CD14-positive monocyte (primary cell): ENCODE data around the gene TOMM20. TPM values are rescaled to one million over a fixed set of nuclear protein-coding genes. Genes with fewer than 3 reads are reported as not detected.

Experiments used
- DNase-seq, 3 donors: peaks; one replicate each; pipeline ENCODE4 v3.0.0-alpha.2; 2011 to 2022
- H2AFZ ChIP-seq: 2 replicates; pipeline ENCODE4 v1.6.0; 2012; ENCODE audit warnings: mild to moderate bottlenecking, low read depth, low read length, inconsistent platforms; ENCODE audit not compliant: insufficient read depth, poor library complexity, severe bottlenecking
- H3K27ac ChIP-seq, 2 donors: 1 replicate in 1 of 2; 2 replicates in 1 of 2; pipeline ENCODE4 v1.5.1; 2012 to 2013; ENCODE audit warnings: low read length in 2 of 2, control low read depth in 1 of 2, inconsistent platforms in 1 of 2, low read depth in 1 of 2, mild to moderate bottlenecking in 1 of 2
- H3K27me3 ChIP-seq, 2 donors: one replicate each; pipeline versions ENCODE4 v1.6.0 to v1.6.1; 2011 to 2013; ENCODE audit warnings: low read length in 2 of 2; ENCODE audit not compliant: control insufficient read depth in 2 of 2, insufficient read depth in 2 of 2
- H3K36me3 ChIP-seq, 2 donors: replicated peaks in 1 of 2; 1 replicate in 1 of 2; 2 replicates in 1 of 2; pipeline versions ENCODE4 v1.5.1 to v1.6.1; 2012 to 2013; ENCODE audit warnings: low read length in 2 of 2, control low read depth in 1 of 2, inconsistent platforms in 1 of 2, mild to moderate bottlenecking in 1 of 2; ENCODE audit not compliant: insufficient read depth in 2 of 2, control insufficient read depth in 1 of 2
- H3K4me1 ChIP-seq, 2 donors: 1 replicate in 1 of 2; 2 replicates in 1 of 2; pipeline versions ENCODE4 v1.5.1 to v1.6.1; 2012 to 2013; ENCODE audit warnings: low read length in 2 of 2, control low read depth in 1 of 2, inconsistent platforms in 1 of 2, mild to moderate bottlenecking in 1 of 2, moderate library complexity in 1 of 2; ENCODE audit not compliant: insufficient read depth in 2 of 2, control insufficient read depth in 1 of 2
- H3K4me2 ChIP-seq: replicated peaks from 2 replicates; pipeline ENCODE3; 2012; ENCODE audit warnings: low read length, moderate library complexity, mild to moderate bottlenecking; ENCODE audit not compliant: poor library complexity, severe bottlenecking; ENCODE audit errors: extremely low read depth
- H3K4me3 ChIP-seq, 3 experiments: fragments of 200-600 bp in 1 of 3; sonication (generic) in 1 of 3; replicated peaks in 1 of 3; 1 replicate in 2 of 3; 2 replicates in 1 of 3; pipeline ENCODE4 v1.5.1; 2011 to 2013; ENCODE audit warnings: low read length in 3 of 3, mild to moderate bottlenecking in 3 of 3, control low read depth in 2 of 3, low read depth in 2 of 3, inconsistent platforms in 1 of 3, moderate library complexity in 1 of 3
- H3K79me2 ChIP-seq: 2 replicates; pipeline ENCODE4 v1.6.0; 2012; ENCODE audit warnings: mild to moderate bottlenecking, control low read depth, inconsistent platforms, low read length, moderate library complexity; ENCODE audit not compliant: insufficient read depth
- H3K9ac ChIP-seq: 2 replicates; pipeline ENCODE4 v1.6.0; 2017; ENCODE audit warnings: low read length, mild to moderate bottlenecking; ENCODE audit not compliant: insufficient read depth, poor library complexity, severe bottlenecking
- H3K9me3 ChIP-seq, 2 donors: replicated peaks in 1 of 2; 1 replicate in 1 of 2; 2 replicates in 1 of 2; pipeline versions ENCODE4 v1.5.1 to v1.6.1; 2012 to 2013; ENCODE audit warnings: low read length in 2 of 2, control low read depth in 1 of 2; ENCODE audit not compliant: control insufficient read depth in 1 of 2, insufficient read depth in 1 of 2
- H4K20me1 ChIP-seq: 2 replicates; pipeline ENCODE4 v1.6.0; 2012; ENCODE audit warnings: mild to moderate bottlenecking, low read length, control low read depth, moderate library complexity; ENCODE audit not compliant: insufficient read depth
- H3K27ac Mint-ChIP-seq, 7 donors: one replicate each; pipeline ENCODE4 v1.8.0; 2020; ENCODE audit warnings: mild to moderate bottlenecking in 7 of 7, mixed read lengths in 7 of 7, moderate library complexity in 6 of 7, inconsistent platforms in 2 of 7
- H3K27me3 Mint-ChIP-seq, 3 donors: one replicate each; pipeline ENCODE4 v1.8.0; 2021 to 2022; ENCODE audit warnings: low read depth in 3 of 3, mild to moderate bottlenecking in 3 of 3, mixed read lengths in 3 of 3, moderate library complexity in 3 of 3, inconsistent platforms in 1 of 3
- H3K36me3 Mint-ChIP-seq, 2 donors: one replicate each; pipeline ENCODE4 v1.8.0; 2020; ENCODE audit warnings: mixed read lengths in 2 of 2, inconsistent platforms in 1 of 2, mild to moderate bottlenecking in 1 of 2
- H3K4me1 Mint-ChIP-seq: one replicate; pipeline ENCODE4 v1.8.0; 2020; ENCODE audit warnings: mild to moderate bottlenecking, mixed read lengths
- H3K4me3 Mint-ChIP-seq, 2 donors: one replicate each; pipeline ENCODE4 v1.8.0; 2020; ENCODE audit warnings: mild to moderate bottlenecking in 2 of 2, mixed read lengths in 2 of 2, moderate library complexity in 1 of 2
- H3K9me3 Mint-ChIP-seq, 7 donors: one replicate each; pipeline ENCODE4 v1.8.0; 2020 to 2022; ENCODE audit warnings: mixed read lengths in 7 of 7, mild to moderate bottlenecking in 6 of 7, moderate library complexity in 6 of 7, inconsistent platforms in 2 of 7
- WGBS: methylation state at CpG from one replicate; pipeline ENCODE4 v1.1.5; 2013; ENCODE audit warnings: missing lambda C conversion rate; ENCODE audit not compliant: insufficient coverage; 5-methylcytosine and 5-hydroxymethylcytosine counted together
- intact Hi-C, 2 donors: fragments of 100-400 bp; cut with micrococcal nuclease; formaldehyde crosslinking; loops; one replicate each; pipeline versions ENCODE4 v1.15.0 to v1.15.1; 2023
- polyA plus RNA-seq, 3 donors: library from polyadenylated mRNA; depleted of rRNA in 1 of 3; unstranded in 2 of 3; stranded (reverse) in 1 of 3; fragments of 300-500 nt in 2 of 3; fragments of >200 nt in 1 of 3; fragmentation: Illumina TruSeq in 2 of 3; gene quantifications; 1 replicate in 2 of 3; 2 replicates in 1 of 3; pipeline ENCODE4 v1.2.3, GENCODE V29; 2012 to 2021
- TF ChIP-seq, protein P1 (sequence below): fragments of 200-600 bp; IDR thresholded peaks from one replicate; pipeline ENCODE4 v1.8.0; 2022; ENCODE audit warnings: antibody characterized with exemption, mild to moderate bottlenecking

Gene TOMM20
- polyA plus RNA-seq, 3 donors, result 26.5 to 34.8 (median 31.5) TPM

DNA sequence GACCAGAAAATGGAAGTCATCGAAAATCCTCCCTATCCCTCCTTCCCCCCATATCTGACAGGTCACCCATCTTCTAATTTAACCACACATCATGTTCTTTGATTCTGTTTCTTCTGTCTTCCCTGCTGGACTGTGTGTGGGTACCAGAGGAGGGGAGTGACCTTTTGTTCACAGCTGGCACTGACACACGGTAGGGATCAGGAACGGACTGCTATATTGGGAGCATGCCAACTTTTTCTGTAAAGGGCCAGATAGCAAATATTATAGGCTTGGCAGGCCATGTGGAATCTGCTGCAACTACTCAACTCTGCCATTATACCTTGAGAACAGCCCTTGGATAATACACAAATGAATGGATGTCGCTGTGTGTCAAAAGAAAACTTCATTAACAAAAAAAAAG lies 7.5 kb upstream of the TOMM20 start:
- Histone ChIP-seq H4K20me1 (no peaks in the 10 kb centered on the region), H3K27ac (no peak overlapping the region), H3K9ac (no peak overlapping the region), H3K79me2 (no peaks in the 10 kb centered on the region), H3K27me3 (no peaks in the 10 kb centered on the region), H3K4me3 (no peak overlapping the region), H3K36me3 (peaks cover 72 to 95% of the 10 kb centered on the region in 2 donors), H3K9me3 (no peaks in the 10 kb centered on the region), H3K4me1 (no peaks in the 10 kb centered on the region), H2AFZ (no peak overlapping the region), H3K4me2 (no peak overlapping the region)
- H3K4me1 Mint-ChIP-seq, result peaks cover 3% of the 10 kb centered on the region
- H3K9me3 Mint-ChIP-seq, result peaks cover 0 to 2% (median 0%) of the 10 kb centered on the region in 7 donors
- no peak for DNase-seq
- H3K27ac Mint-ChIP-seq, result peak overlapping the region in 2 of 7 donors; percentile 20 to 33
- 88% methylated on average over 3 of the region's 4 CpGs for WGBS
- H3K27me3 Mint-ChIP-seq, result no peaks in the 10 kb centered on the region
- H3K4me3 Mint-ChIP-seq, result no peak overlapping the region
- TF ChIP-seq, protein P1, sequence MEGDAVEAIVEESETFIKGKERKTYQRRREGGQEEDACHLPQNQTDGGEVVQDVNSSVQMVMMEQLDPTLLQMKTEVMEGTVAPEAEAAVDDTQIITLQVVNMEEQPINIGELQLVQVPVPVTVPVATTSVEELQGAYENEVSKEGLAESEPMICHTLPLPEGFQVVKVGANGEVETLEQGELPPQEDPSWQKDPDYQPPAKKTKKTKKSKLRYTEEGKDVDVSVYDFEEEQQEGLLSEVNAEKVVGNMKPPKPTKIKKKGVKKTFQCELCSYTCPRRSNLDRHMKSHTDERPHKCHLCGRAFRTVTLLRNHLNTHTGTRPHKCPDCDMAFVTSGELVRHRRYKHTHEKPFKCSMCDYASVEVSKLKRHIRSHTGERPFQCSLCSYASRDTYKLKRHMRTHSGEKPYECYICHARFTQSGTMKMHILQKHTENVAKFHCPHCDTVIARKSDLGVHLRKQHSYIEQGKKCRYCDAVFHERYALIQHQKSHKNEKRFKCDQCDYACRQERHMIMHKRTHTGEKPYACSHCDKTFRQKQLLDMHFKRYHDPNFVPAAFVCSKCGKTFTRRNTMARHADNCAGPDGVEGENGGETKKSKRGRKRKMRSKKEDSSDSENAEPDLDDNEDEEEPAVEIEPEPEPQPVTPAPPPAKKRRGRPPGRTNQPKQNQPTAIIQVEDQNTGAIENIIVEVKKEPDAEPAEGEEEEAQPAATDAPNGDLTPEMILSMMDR, result no peak
- H3K36me3 Mint-ChIP-seq, result peaks cover 79 to 90% of the 10 kb centered on the region in 2 donors
- intact Hi-C loops, result no loop called here

DNA sequence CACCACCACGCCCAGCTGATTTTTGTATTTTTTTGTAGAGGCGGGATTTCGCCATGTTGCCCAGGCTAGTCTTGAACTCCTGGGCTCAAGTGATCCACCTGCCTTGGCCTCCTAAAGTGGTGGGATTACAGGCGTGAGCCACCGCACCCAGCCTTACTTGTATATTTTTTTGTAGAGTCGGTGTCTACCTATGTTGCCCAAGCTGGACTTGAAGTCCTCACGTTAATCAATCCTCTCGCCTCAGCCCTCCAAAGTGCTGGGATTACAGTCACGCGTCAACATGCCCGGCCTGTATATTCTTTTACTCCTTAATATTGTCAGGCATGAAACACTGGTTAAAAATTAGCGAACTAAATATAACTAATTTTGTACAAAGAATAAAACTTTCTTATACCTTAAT lies 5.5 kb upstream of the TOMM20 start:
- TF ChIP-seq, protein P1, result no peak
- H3K9ac ChIP-seq, result no peak overlapping the region
- H3K9me3 ChIP-seq, result no peaks in the 10 kb centered on the region
- no peak overlapping the region for H2AFZ ChIP-seq
- no peaks in the 10 kb centered on the region for H4K20me1 ChIP-seq
- H3K4me1 ChIP-seq, result peaks cover 3% of the 10 kb centered on the region in 2 donors
- H3K36me3 Mint-ChIP-seq, result peaks cover 67 to 77% of the 10 kb centered on the region in 2 donors
- no peak overlapping the region for H3K4me2 ChIP-seq
- H3K27ac Mint-ChIP-seq, result peak overlapping the region in 2 of 7 donors; percentile 36 to 61
- H3K79me2 ChIP-seq, result no peaks in the 10 kb centered on the region
- no peaks in the 10 kb centered on the region for H3K27me3 ChIP-seq
- no peak overlapping the region for H3K4me3 ChIP-seq
- intact Hi-C loops, result no loop called here
- H3K4me3 Mint-ChIP-seq, result no peak overlapping the region
- whole genome bisulfite sequencing, result 100% methylated on average over 3 of the region's 12 CpGs
- no peak overlapping the region for H3K27ac ChIP-seq
- H3K36me3 ChIP-seq, result peaks cover 60 to 84% of the 10 kb centered on the region in 2 donors
- peaks cover 3% of the 10 kb centered on the region for H3K4me1 Mint-ChIP-seq
- no peaks in the 10 kb centered on the region for H3K9me3 Mint-ChIP-seq
- no peak for DNase-seq
- no peaks in the 10 kb centered on the region for H3K27me3 Mint-ChIP-seq
